ENCODE results near the gene HOXA13. TPM values are rescaled to one million over a fixed set of nuclear protein-coding genes. Genes with fewer than 3 reads are reported as not detected.
A peak's percentile ranks its signal among the peaks of the same experiment; 100 is the strongest.

HOXA13 gene
- total and polyA plus RNA-seq, 2 experiments from 2014 or later = not detected

- H3K27me3 Mint-ChIP-seq (ENCODE audit: insufficient read depth, low read depth, poor library complexity) = peaks cover 100% of the 10 kb centered on the region
- peaks cover 32% of the 10 kb centered on the region for H3F3A ChIP-seq (replicated peaks; ENCODE audit: low read depth)
- H3K36me3 ChIP-seq (ENCODE audit: insufficient read depth) = no peaks in the 10 kb centered on the region; the same call in 1 of the 2 replicates
- no peaks in the 10 kb centered on the region for H3K79me2 ChIP-seq (replicated peaks; ENCODE audit: insufficient read depth)
- H3K27ac ChIP-seq (ENCODE audit: low read depth) = no peak overlapping the region
- H3K36me3 Mint-ChIP-seq (ENCODE audit: low read depth) = no peaks in the 10 kb centered on the region; the same call in 2 of the 3 replicates
- H3K4me3 ChIP-seq = no peak overlapping the region
- peak; percentile 32 for DNase-seq (ENCODE audit: low spot score)
- H3K27ac Mint-ChIP-seq = no peak overlapping the region
- H3K4me2 ChIP-seq = no peak overlapping the region
- H4K20me1 ChIP-seq (replicated peaks; ENCODE audit: insufficient read depth) = peaks cover 51% of the 10 kb centered on the region
- H3K9me3 Mint-ChIP-seq = peaks cover 11% of the 10 kb centered on the region; the same call in 2 of the 3 replicates
- no peak for ATAC-seq
- peaks cover 13% of the 10 kb centered on the region for H3K4me1 Mint-ChIP-seq
- no peaks in the 10 kb centered on the region for H3K9me2 ChIP-seq (ENCODE audit: insufficient read depth)
- H3K4me1 ChIP-seq (ENCODE audit: insufficient read depth) = peaks cover 4% of the 10 kb centered on the region
- no peak overlapping the region for H3K4me3 Mint-ChIP-seq
- peaks cover 100% of the 10 kb centered on the region for H3K27me3 ChIP-seq (ENCODE audit: insufficient read depth)
- H2AFZ ChIP-seq = no peak overlapping the region
- TF ChIP-seq CREB1 (CRISPR knock-in tag; IDR thresholded peaks at IDR 0.05; ENCODE audit: low read depth) (no peak), ZNF462 (CRISPR knock-in tag; IDR thresholded peaks at IDR 0.05) (no peak), EZH2 (IDR thresholded peaks at IDR 0.05; ENCODE audit: low read depth, unreplicated experiment) (peak; percentile 83), ETS1 (IDR thresholded peaks at IDR 0.05) (no peak), EZH2phosphoT487 (IDR thresholded peaks at IDR 0.05; ENCODE audit: unreplicated experiment) (peak; percentile 98)
Measured at GRCh38 chr7:27165996-27166530, 33.8 kb downstream of the HOXA13 start.

Measured in GM23338 (cell line).